HCT116 (cell line): ENCODE measurements around the gene GGA2. TPM values are rescaled to one million over a fixed set of nuclear protein-coding genes. Genes with fewer than 3 reads are reported as not detected.

Experiments
- ATAC-seq: fragments of 200-7000 bp; cut with Tn5 transposase; 2 replicates; pipeline ENCODE4 v1.9.1; 2020; ENCODE audit warnings: mild to moderate bottlenecking, moderate library complexity
- BruUV-seq: library from RNA; stranded (reverse); fragments of 400-500 nt; replicated peaks from 2 replicates; lab custom pipeline; 2021; lab: Mats Ljungman, UMichigan
- CTCF ChIA-PET: fragments of 300-600 bp; sonication (Branson Sonifier 250); formaldehyde crosslinking; loops from one replicate; lab custom pipeline; 2021; ENCODE audit warnings: antibody characterized with exemption; lab: Charles Lee
- POLR2A ChIA-PET: fragments of 300-600, 350-600 bp; sonication (Branson Sonifier 250); formaldehyde crosslinking; loops from one replicate; lab custom pipeline; 2021; ENCODE audit warnings: antibody characterized with exemption; lab: Charles Lee
- RAD21 ChIA-PET, 2 experiments: fragments of 300-600 bp; sonication (Branson Sonifier 250); formaldehyde crosslinking; loops; one replicate each; lab custom pipeline; 2023; ENCODE audit warnings: low total read pairs in 2 of 2; ENCODE audit not compliant: uncharacterized antibody in 2 of 2, unreplicated experiment in 2 of 2, low non-redundant PET in 1 of 2; lab: Charles Lee
- DNase-seq: peaks from one replicate; pipeline ENCODE4 v3.0.0-alpha.2; 2010; ENCODE audit warnings: low read depth, low spot score
- H2AFZ ChIP-seq: fragments of 200-600 bp; shearing (Covaris generic), sonication (generic); 2 replicates; pipeline ENCODE4 v1.6.1; 2017; ENCODE audit warnings: low read depth, mixed run types, mixed read lengths, antibody characterized with exemption, low read length; ENCODE audit not compliant: poor library complexity, severe bottlenecking
- H3K27ac ChIP-seq: 2 replicates; pipeline ENCODE4 v1.5.1; 2012; ENCODE audit warnings: low read depth, low read length
- H3K27me3 ChIP-seq: fragments of 200-600 bp; sonication (generic); 2 replicates; pipeline ENCODE4 v1.6.1; 2016; ENCODE audit warnings: mixed run types, low read length, mixed read lengths; ENCODE audit not compliant: insufficient read depth
- H3K36me3 ChIP-seq, 2 experiments: fragments of 200-500 bp in 1 of 2; fragments of 200-600 bp in 1 of 2; sonication (Bioruptor generic) in 1 of 2; sonication (generic) in 1 of 2; 2 replicates each; pipeline versions ENCODE4 v1.5.1 to v1.6.1; 2014 to 2016; ENCODE audit warnings: low read length in 2 of 2, inconsistent platforms in 1 of 2, mixed read lengths in 1 of 2, mixed run types in 1 of 2; ENCODE audit not compliant: insufficient read depth in 2 of 2, control insufficient read depth in 1 of 2
- H3K4me1 ChIP-seq, 2 experiments: fragments of 200-600 bp in 1 of 2; sonication (generic) in 1 of 2; 2 replicates each; pipeline versions ENCODE4 v1.5.1 to v1.6.1; 2012 to 2017; ENCODE audit warnings: low read length in 2 of 2, inconsistent platforms in 1 of 2, mild to moderate bottlenecking in 1 of 2, mixed read lengths in 1 of 2, mixed run types in 1 of 2, moderate library complexity in 1 of 2; ENCODE audit not compliant: insufficient read depth in 2 of 2, control insufficient read depth in 1 of 2
- H3K4me2 ChIP-seq: fragments of 200-600 bp; sonication (generic); 2 replicates; pipeline ENCODE4 v1.6.1; 2017; ENCODE audit warnings: mixed run types, low read length, mixed read lengths
- H3K4me3 ChIP-seq, 2 experiments: fragments of 200-600 bp in 1 of 2; sonication (generic) in 1 of 2; replicated peaks in 1 of 2; 2 replicates each; pipeline ENCODE4 v1.5.1; 2011 to 2016; ENCODE audit warnings: low read length in 2 of 2, control low read depth in 1 of 2, low read depth in 1 of 2, mild to moderate bottlenecking in 1 of 2, mixed read lengths in 1 of 2, mixed run types in 1 of 2
- H3K79me2 ChIP-seq: fragments of 200-600 bp; sonication (generic); 2 replicates; pipeline ENCODE4 v1.6.1; 2017; ENCODE audit warnings: mild to moderate bottlenecking, mixed run types, low read length, moderate library complexity, mixed read lengths; ENCODE audit not compliant: insufficient read depth
- H3K9ac ChIP-seq: fragments of 200-600 bp; sonication (generic); 2 replicates; pipeline ENCODE4 v1.6.1; 2016; ENCODE audit warnings: low read length, mixed read lengths
- H3K9me2 ChIP-seq: fragments of 200-600 bp; sonication (generic), shearing (Covaris generic); 2 replicates; pipeline ENCODE4 v1.6.1; 2017; ENCODE audit warnings: mixed run types, mild to moderate bottlenecking, moderate library complexity; ENCODE audit not compliant: insufficient read depth
- H3K9me3 ChIP-seq, 2 experiments: fragments of 200-500 bp in 1 of 2; fragments of 200-600 bp in 1 of 2; sonication (Bioruptor generic) in 1 of 2; sonication (generic) in 1 of 2; 2 replicates each; pipeline ENCODE4 v1.6.1; 2014 to 2017; ENCODE audit warnings: low read length in 2 of 2, mixed read lengths in 2 of 2, inconsistent platforms in 1 of 2, low read depth in 1 of 2, mild to moderate bottlenecking in 1 of 2, mixed run types in 1 of 2, moderate library complexity in 1 of 2; ENCODE audit not compliant: control insufficient read depth in 1 of 2, insufficient read depth in 1 of 2
- H4K20me1 ChIP-seq: fragments of 200-600 bp; sonication (generic), shearing (Covaris generic); 2 replicates; pipeline ENCODE4 v1.6.1; 2017; ENCODE audit warnings: mixed run types, mild to moderate bottlenecking, moderate library complexity; ENCODE audit not compliant: insufficient read depth
- CBX3 ChIP-seq: IDR thresholded peaks from 2 replicates; pipeline ENCODE4 v1.6.1; 2012; ENCODE audit warnings: low read depth
- CEBPB ChIP-seq: IDR thresholded peaks from 2 replicates; pipeline ENCODE4 v1.6.1; 2012; ENCODE audit warnings: low read depth
- EGR1 ChIP-seq: IDR thresholded peaks from 2 replicates; pipeline ENCODE4 v1.6.1; 2012; ENCODE audit warnings: low read depth
- ELF1 ChIP-seq: IDR thresholded peaks from 2 replicates; pipeline ENCODE4 v1.6.1; 2012; ENCODE audit warnings: low read depth, borderline replicate concordance
- EZH2 ChIP-seq: fragments of 200-600 bp; sonication (generic); IDR thresholded peaks from 2 replicates; pipeline ENCODE4 v1.6.1; 2017; ENCODE audit warnings: antibody characterized with exemption, mixed run types
- JUND ChIP-seq: IDR thresholded peaks from 2 replicates; pipeline ENCODE4 v1.6.1; 2012
- POLR2A ChIP-seq: IDR thresholded peaks from 2 replicates; pipeline ENCODE4 v1.7.0; 2011; ENCODE audit warnings: borderline replicate concordance; ENCODE audit not compliant: insufficient read depth, insufficient read length; ENCODE audit errors: extremely low read depth
- RAD21 ChIP-seq: IDR thresholded peaks from 2 replicates; pipeline ENCODE4 v1.6.1; 2012; ENCODE audit warnings: low read depth, mild to moderate bottlenecking
- SIN3A ChIP-seq: IDR thresholded peaks from 2 replicates; pipeline ENCODE4 v1.6.1; 2012; ENCODE audit warnings: low read depth
- SRF ChIP-seq: IDR thresholded peaks from 2 replicates; pipeline ENCODE4 v1.6.1; 2012; ENCODE audit warnings: low read depth
- TCF7L2 ChIP-seq: IDR thresholded peaks from 2 replicates; pipeline ENCODE4 v1.7.0; 2011; ENCODE audit warnings: borderline replicate concordance, inconsistent platforms; ENCODE audit not compliant: insufficient read depth, insufficient read length; ENCODE audit errors: extremely low read depth
- YY1 ChIP-seq: IDR thresholded peaks from 2 replicates; pipeline ENCODE4 v1.6.1; 2011; ENCODE audit warnings: low read length, low read depth, moderate library complexity, mild to moderate bottlenecking; ENCODE audit not compliant: insufficient replicate concordance; ENCODE audit errors: extremely low read depth
- ZFX ChIP-seq: fragments of 450-650 bp; IDR thresholded peaks from 2 replicates; pipeline ENCODE4 v1.6.1; 2017
- intact Hi-C: fragments of 100-400 bp; cut with micrococcal nuclease; formaldehyde crosslinking; loops from 2 replicates; pipeline ENCODE4 v1.10.0; 2022
- total RNA-seq: library from RNA; stranded (reverse); gene quantifications from one replicate; pipeline ENCODE4 v1.2.1, GENCODE V29; 2021; ENCODE audit not compliant: unreplicated experiment
- TF ChIP-seq, protein P1 (sequence below): IDR thresholded peaks from 2 replicates; pipeline ENCODE4 v1.6.1; 2012
- TF ChIP-seq, protein P2 (sequence below): IDR thresholded peaks from 2 replicates; pipeline ENCODE4 v1.6.1; 2012; ENCODE audit warnings: low read depth
- TF ChIP-seq, protein P3 (sequence below): IDR thresholded peaks from 2 replicates; pipeline ENCODE4 v1.6.1; 2011; ENCODE audit warnings: mild to moderate bottlenecking, low read length, moderate library complexity; ENCODE audit not compliant: insufficient replicate concordance; ENCODE audit errors: extremely low read depth

The GGA2 gene
- total RNA-seq, 1 experiment from 2014 or later = 68.3 TPM

DNA sequence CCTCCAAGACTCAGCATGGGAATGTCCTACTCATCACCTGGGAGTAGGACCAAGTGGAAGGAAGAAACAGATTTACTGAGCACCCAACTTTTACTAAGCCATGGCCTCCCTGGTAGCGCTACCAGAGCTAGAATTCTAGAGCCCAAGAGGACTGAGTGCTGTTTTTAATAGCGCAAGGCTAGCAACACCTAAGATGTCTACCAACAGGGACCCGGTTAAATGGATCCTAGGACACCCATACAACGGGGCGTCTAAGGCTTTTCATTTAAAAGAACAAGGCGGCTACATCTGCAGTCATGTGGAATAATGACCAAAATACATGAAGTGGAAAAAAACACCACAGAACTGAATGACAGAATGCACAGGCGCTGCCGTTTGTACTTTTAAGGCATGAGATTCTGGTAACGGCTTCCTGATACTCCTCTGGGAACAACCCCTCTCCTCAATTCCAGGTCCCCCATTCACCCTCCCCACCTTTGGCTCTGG lies 5.1 kb downstream of the GGA2 start:
- no peaks in the 10 kb centered on the region for H3K9me3 ChIP-seq
- no peak for DNase-seq
- intact Hi-C loops = no loop called here
- TF ChIP-seq ELF1 (no peak), TCF7L2 (no peak), JUND (no peak), CBX3 (no peak), RAD21 (no peak), CEBPB (no peak), ZFX (no peak), SIN3A (no peak), POLR2A (no peak), YY1 (no peak), EZH2 (no peak), EGR1 (no peak), SRF (no peak)
- TF ChIP-seq, protein P1, sequence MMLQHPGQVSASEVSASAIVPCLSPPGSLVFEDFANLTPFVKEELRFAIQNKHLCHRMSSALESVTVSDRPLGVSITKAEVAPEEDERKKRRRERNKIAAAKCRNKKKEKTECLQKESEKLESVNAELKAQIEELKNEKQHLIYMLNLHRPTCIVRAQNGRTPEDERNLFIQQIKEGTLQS = no peak
- TF ChIP-seq, protein P2, sequence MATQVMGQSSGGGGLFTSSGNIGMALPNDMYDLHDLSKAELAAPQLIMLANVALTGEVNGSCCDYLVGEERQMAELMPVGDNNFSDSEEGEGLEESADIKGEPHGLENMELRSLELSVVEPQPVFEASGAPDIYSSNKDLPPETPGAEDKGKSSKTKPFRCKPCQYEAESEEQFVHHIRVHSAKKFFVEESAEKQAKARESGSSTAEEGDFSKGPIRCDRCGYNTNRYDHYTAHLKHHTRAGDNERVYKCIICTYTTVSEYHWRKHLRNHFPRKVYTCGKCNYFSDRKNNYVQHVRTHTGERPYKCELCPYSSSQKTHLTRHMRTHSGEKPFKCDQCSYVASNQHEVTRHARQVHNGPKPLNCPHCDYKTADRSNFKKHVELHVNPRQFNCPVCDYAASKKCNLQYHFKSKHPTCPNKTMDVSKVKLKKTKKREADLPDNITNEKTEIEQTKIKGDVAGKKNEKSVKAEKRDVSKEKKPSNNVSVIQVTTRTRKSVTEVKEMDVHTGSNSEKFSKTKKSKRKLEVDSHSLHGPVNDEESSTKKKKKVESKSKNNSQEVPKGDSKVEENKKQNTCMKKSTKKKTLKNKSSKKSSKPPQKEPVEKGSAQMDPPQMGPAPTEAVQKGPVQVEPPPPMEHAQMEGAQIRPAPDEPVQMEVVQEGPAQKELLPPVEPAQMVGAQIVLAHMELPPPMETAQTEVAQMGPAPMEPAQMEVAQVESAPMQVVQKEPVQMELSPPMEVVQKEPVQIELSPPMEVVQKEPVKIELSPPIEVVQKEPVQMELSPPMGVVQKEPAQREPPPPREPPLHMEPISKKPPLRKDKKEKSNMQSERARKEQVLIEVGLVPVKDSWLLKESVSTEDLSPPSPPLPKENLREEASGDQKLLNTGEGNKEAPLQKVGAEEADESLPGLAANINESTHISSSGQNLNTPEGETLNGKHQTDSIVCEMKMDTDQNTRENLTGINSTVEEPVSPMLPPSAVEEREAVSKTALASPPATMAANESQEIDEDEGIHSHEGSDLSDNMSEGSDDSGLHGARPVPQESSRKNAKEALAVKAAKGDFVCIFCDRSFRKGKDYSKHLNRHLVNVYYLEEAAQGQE = no peak
- TF ChIP-seq, protein P3, sequence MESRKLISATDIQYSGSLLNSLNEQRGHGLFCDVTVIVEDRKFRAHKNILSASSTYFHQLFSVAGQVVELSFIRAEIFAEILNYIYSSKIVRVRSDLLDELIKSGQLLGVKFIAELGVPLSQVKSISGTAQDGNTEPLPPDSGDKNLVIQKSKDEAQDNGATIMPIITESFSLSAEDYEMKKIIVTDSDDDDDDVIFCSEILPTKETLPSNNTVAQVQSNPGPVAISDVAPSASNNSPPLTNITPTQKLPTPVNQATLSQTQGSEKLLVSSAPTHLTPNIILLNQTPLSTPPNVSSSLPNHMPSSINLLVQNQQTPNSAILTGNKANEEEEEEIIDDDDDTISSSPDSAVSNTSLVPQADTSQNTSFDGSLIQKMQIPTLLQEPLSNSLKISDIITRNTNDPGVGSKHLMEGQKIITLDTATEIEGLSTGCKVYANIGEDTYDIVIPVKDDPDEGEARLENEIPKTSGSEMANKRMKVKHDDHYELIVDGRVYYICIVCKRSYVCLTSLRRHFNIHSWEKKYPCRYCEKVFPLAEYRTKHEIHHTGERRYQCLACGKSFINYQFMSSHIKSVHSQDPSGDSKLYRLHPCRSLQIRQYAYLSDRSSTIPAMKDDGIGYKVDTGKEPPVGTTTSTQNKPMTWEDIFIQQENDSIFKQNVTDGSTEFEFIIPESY = no peak
- TF ChIP-seq, all 23 proteins: peak for 0
- CTCF ChIA-PET = interaction anchor here (0.9 to 1.3 kb wide), 2 partner anchors 52 to 69 kb away, joined by 3 read pairs; partner anchors contain the start of genes EARS2 and UBFD1
- Histone ChIP-seq H3K27ac (no peak overlapping the region), H3K4me3 (no peak overlapping the region), H3K4me2 (peak overlapping the region; percentile 58), H3K9ac (peak overlapping the region; percentile 16; the same call in 1 of the 2 replicates), H3K9me2 (no peaks in the 10 kb centered on the region), H4K20me1 (peaks cover 53% of the 10 kb centered on the region), H3K79me2 (peaks cover 96% of the 10 kb centered on the region), H3K27me3 (no peaks in the 10 kb centered on the region), H3K4me1 (peaks cover 19 to 55% of the 10 kb centered on the region in 2 experiments), H2AFZ (no peak overlapping the region), H3K36me3 (peaks cover 0 to 7% of the 10 kb centered on the region in 2 experiments; a peak in 1 of 4 replicates)
- POLR2A ChIA-PET = no interaction called here
- RAD21 ChIA-PET = interaction anchor here in 1 of 2 experiments (0.6 kb wide), 1 partner anchor 14 kb away, joined by 3 read pairs; no protein-coding TSS in a partner anchor
- no TSS peak for BruUV-seq
- ATAC-seq = peak; percentile 40
